Mesothelial cell of epicardium (in vitro differentiated cells): Measurements from ENCODE around the gene PYGO2. TPM values are rescaled to one million over a fixed set of nuclear protein-coding genes. Genes with fewer than 3 reads are reported as not detected.
"Not testable (repeated sequence)": the region's sequence is repeated elsewhere in the genome, so short reads cannot be mapped to it uniquely, and the experiment has no call there.

Experiments
- DNase-seq, 2 experiments: peaks; one replicate each; pipeline ENCODE4 v3.0.0; 2021; ENCODE audit warnings: low spot score in 2 of 2; ENCODE audit not compliant: unreplicated experiment in 2 of 2
- H3K27ac Mint-ChIP-seq: 2 replicates; pipeline ENCODE4 v1.8.0; 2021; ENCODE audit warnings: mixed read lengths
- H3K27me3 Mint-ChIP-seq: 2 replicates; pipeline ENCODE4 v1.8.0; 2021; ENCODE audit warnings: low read depth, mixed read lengths
- H3K36me3 Mint-ChIP-seq: 2 replicates; pipeline ENCODE4 v1.8.0; 2021; ENCODE audit warnings: mixed read lengths
- H3K4me1 Mint-ChIP-seq: 2 replicates; pipeline ENCODE4 v1.8.0; 2021; ENCODE audit warnings: mixed read lengths
- H3K4me3 Mint-ChIP-seq: 2 replicates; pipeline ENCODE4 v1.8.0; 2021; ENCODE audit warnings: mild to moderate bottlenecking, moderate library complexity, mixed read lengths
- H3K9me3 Mint-ChIP-seq: 2 replicates; pipeline ENCODE4 v1.8.0; 2021; ENCODE audit warnings: mixed read lengths
- CTCF ChIP-seq: fragments of 200-600 bp; sonication (generic); IDR thresholded peaks from one replicate; pipeline ENCODE4 v1.5.0; 2021; ENCODE audit warnings: antibody characterized with exemption; ENCODE audit not compliant: unreplicated experiment
- total RNA-seq: library from RNA; stranded (reverse); gene quantifications from 3 replicates; pipeline ENCODE4 v1.2.1, GENCODE V29; 2021

PYGO2 gene
- total RNA-seq, 1 donor from 2014 or later: 44.6 TPM

GRCh38 chr1:154987326-154987725 is 25.7 kb upstream of the PYGO2 start:
- H3K4me1 Mint-ChIP-seq: peaks cover 9% of the 10 kb centered on the region
- no peak overlapping the region for H3K27ac Mint-ChIP-seq
- TF ChIP-seq CTCF: no peak
- no peaks in the 10 kb centered on the region for H3K27me3 Mint-ChIP-seq
- no peaks in the 10 kb centered on the region for H3K9me3 Mint-ChIP-seq
- H3K36me3 Mint-ChIP-seq: peaks cover 12% of the 10 kb centered on the region
- no peak overlapping the region for H3K4me3 Mint-ChIP-seq
- DNase-seq: no peak

- H3K9me3 Mint-ChIP-seq, H3K27ac Mint-ChIP-seq, DNase-seq, H3K4me3 Mint-ChIP-seq, H3K27me3 Mint-ChIP-seq, H3K4me1 Mint-ChIP-seq: not testable (repeated sequence)
- H3K36me3 Mint-ChIP-seq: peaks cover 12% of the 10 kb centered on the region
These were observed 25.2 kb upstream of the PYGO2 start for GRCh38 chr1:154986736-154987135.

- Mint-ChIP-seq H3K9me3 (no peaks in the 10 kb centered on the region), H3K4me3 (no peak overlapping the region), H3K36me3 (peaks cover 16% of the 10 kb centered on the region), H3K4me1 (peaks cover 9% of the 10 kb centered on the region), H3K27me3 (no peaks in the 10 kb centered on the region), H3K27ac (no peak overlapping the region)
- no peak for DNase-seq
- no peak for TF ChIP-seq CTCF
These were observed 22.3 kb upstream of the PYGO2 start for GRCh38 chr1:154983776-154984466.

GRCh38 chr1:154982897-154983648 is 21.5 kb upstream of the PYGO2 start, which contains the start of gene FLAD1:
TSS of gene FLAD1 (plus strand) at chr1:154983344. CDS start at chr1:154983695, 351 bp downstream.
- no peaks in the 10 kb centered on the region for H3K9me3 Mint-ChIP-seq

GRCh38 chr1:154982341-154982740 is 20.8 kb upstream of the PYGO2 start:
- no peak for DNase-seq
- no peaks in the 10 kb centered on the region for H3K27me3 Mint-ChIP-seq
- peaks cover 13% of the 10 kb centered on the region for H3K4me1 Mint-ChIP-seq
- H3K36me3 Mint-ChIP-seq: peaks cover 13% of the 10 kb centered on the region
- no peak overlapping the region for H3K27ac Mint-ChIP-seq
- no peak for TF ChIP-seq CTCF
- no peaks in the 10 kb centered on the region for H3K9me3 Mint-ChIP-seq
- H3K4me3 Mint-ChIP-seq: no peak overlapping the region

More at GRCh38 chr1:154982897-154983648, 21.5 kb upstream of the PYGO2 start, which contains the start of gene FLAD1:
- H3K4me3 Mint-ChIP-seq: no peak within 1 kb of the TSS
- H3K27ac Mint-ChIP-seq: no peak within 1 kb of the TSS
- H3K36me3 Mint-ChIP-seq: peaks cover 13% of the 10 kb centered on the region
- H3K4me1 Mint-ChIP-seq: peaks cover 9% of the 10 kb centered on the region
- TF ChIP-seq CTCF: no peak
- H3K27me3 Mint-ChIP-seq: no peaks in the 10 kb centered on the region
- DNase-seq: peak; percentile 93 to 94

- DNase-seq: no peak
- Mint-ChIP-seq H3K27ac (no peak overlapping the region), H3K36me3 (peaks cover 11% of the 10 kb centered on the region), H3K4me3 (no peak overlapping the region), H3K27me3 (no peaks in the 10 kb centered on the region), H3K4me1 (peaks cover 6% of the 10 kb centered on the region), H3K9me3 (no peaks in the 10 kb centered on the region)
- TF ChIP-seq CTCF: no peak
These were observed 16.8 kb upstream of the PYGO2 start for GRCh38 chr1:154978360-154978759.

GRCh38 chr1:154977762-154978161 is 16.2 kb upstream of the PYGO2 start:
- Mint-ChIP-seq H3K27ac (peak overlapping the region; percentile 50), H3K36me3 (peaks cover 11% of the 10 kb centered on the region)
- not testable (repeated sequence) for H3K4me1 Mint-ChIP-seq, H3K27me3 Mint-ChIP-seq, H3K4me3 Mint-ChIP-seq, DNase-seq, H3K9me3 Mint-ChIP-seq
